K562 (cell line): ENCODE measurements around the gene BLOC1S3. TPM values are rescaled to one million over a fixed set of nuclear protein-coding genes. Genes with fewer than 3 reads are reported as not detected.

Experiments used
- BMI1 ChIP-seq: fragments of 150-350 bp; IDR thresholded peaks from 2 replicates; pipeline ENCODE4 v1.6.1; 2014; ENCODE audit warnings: low read length
- BRCA1 ChIP-seq, 2 experiments: fragments of 450-650 bp in 1 of 2; sonication (generic) in 1 of 2; formaldehyde crosslinking in 1 of 2; IDR thresholded peaks; 2 replicates each; pipeline versions ENCODE4 v1.5.0 to v1.6.1; 2017 to 2020; ENCODE audit warnings: mild to moderate bottlenecking in 1 of 2, missing genetic modification reagents in 1 of 2
- CAMTA2 ChIP-seq: fragments of 250-450 bp; sonication (Bioruptor Pico); conservative IDR thresholded peaks from 2 replicates; pipeline ENCODE4 v1.5.1; 2022
- EP300 ChIP-seq: IDR thresholded peaks from 2 replicates; pipeline ENCODE4 v1.6.1; 2012; ENCODE audit warnings: low read length, improper control_type of control experiment
- FOXA1 ChIP-seq: fragments of 450-650 bp; IDR thresholded peaks from 2 replicates; pipeline ENCODE4 v1.6.1; 2016; ENCODE audit warnings: mild to moderate bottlenecking, borderline replicate concordance
- ILF3 ChIP-seq: fragments of 450-650 bp; IDR thresholded peaks from 2 replicates; pipeline ENCODE4 v1.6.1; 2018; ENCODE audit warnings: antibody characterized with exemption, mild to moderate bottlenecking, moderate library complexity, borderline replicate concordance
- MAFK ChIP-seq: IDR thresholded peaks from 2 replicates; pipeline ENCODE4 v1.6.1; 2011; ENCODE audit warnings: low read length, improper control_type of control experiment
- MEF2A ChIP-seq: IDR thresholded peaks from 2 replicates; pipeline ENCODE4 v1.6.1; 2011; ENCODE audit warnings: low read depth, mild to moderate bottlenecking, low read length, moderate library complexity; ENCODE audit not compliant: control insufficient read depth
- MEF2D ChIP-seq: conservative IDR thresholded peaks from 2 replicates; pipeline ENCODE4 v1.6.1; 2016; ENCODE audit warnings: low read depth, missing genetic modification characterization, missing compliant biosample characterization
- PML ChIP-seq: IDR thresholded peaks from 2 replicates; pipeline ENCODE4 v1.6.1; 2012; ENCODE audit warnings: low read length, inconsistent platforms
- PRPF4 ChIP-seq: fragments of 200-400 bp; formaldehyde crosslinking; IDR thresholded peaks from one replicate; pipeline ENCODE4 v1.6.1; 2017; ENCODE audit warnings: low read length, low read depth, mild to moderate bottlenecking; ENCODE audit not compliant: insufficient read depth, poor library complexity, severe bottlenecking
- SMARCE1 ChIP-seq: fragments of 450-650 bp; IDR thresholded peaks from 2 replicates; pipeline ENCODE4 v1.7.1; 2016; ENCODE audit warnings: mild to moderate bottlenecking
- SREBF1 ChIP-seq: fragments of 150-350 bp; IDR thresholded peaks from 2 replicates; pipeline ENCODE4 v1.6.1; 2014; ENCODE audit warnings: antibody characterized with exemption, low read depth, low read length, borderline replicate concordance
- TCFL5 ChIP-seq: fragments of 250-450 bp; sonication (Bioruptor Pico); conservative IDR thresholded peaks from 2 replicates; pipeline ENCODE4 v1.6.1; 2021; ENCODE audit warnings: mild to moderate bottlenecking, moderate library complexity, matching md5 sums
- TEAD4 ChIP-seq, 2 experiments: sonication (generic) in 1 of 2; formaldehyde crosslinking in 1 of 2; IDR thresholded peaks; 2 replicates each; pipeline versions ENCODE4 v1.6.1 to v1.8.0; 2012 to 2022; ENCODE audit warnings: borderline replicate concordance in 1 of 2, inconsistent platforms in 1 of 2, low read length in 1 of 2, mild to moderate bottlenecking in 1 of 2, missing genetic modification reagents in 1 of 2
- ZNF121 ChIP-seq: sonication (generic); formaldehyde crosslinking; conservative IDR thresholded peaks from 2 replicates; pipeline ENCODE4 v1.8.0; 2022; ENCODE audit warnings: missing genetic modification reagents
- ZNF696 ChIP-seq: fragments of 250-450 bp; sonication (Bioruptor Pico); conservative IDR thresholded peaks from 2 replicates; pipeline ENCODE4 v1.4.0; 2020; ENCODE audit warnings: mild to moderate bottlenecking, moderate library complexity
- polyA plus RNA-seq, 8 experiments: library from polyadenylated mRNA; depleted of rRNA in 4 of 8; stranded (reverse) in 5 of 8; unstranded in 3 of 8; fragments of >200 nt; fragmentation: Nextera tagmentation in 2 of 8; fragmentation: Illumina TruSeq in 1 of 8; extraction: Ambion mirVana in 2 of 8; extraction: Trizol in 1 of 8; gene quantifications; 2 replicates each; pipeline versions ENCODE4 v1.2.1 to v1.2.3, GENCODE V29; 2011 to 2014; ENCODE audit warnings: inconsistent platforms in 1 of 8, missing spikeins in 1 of 8
- total RNA-seq, 7 experiments: library from RNA; depleted of rRNA in 6 of 7; stranded (reverse); fragments of >200 nt in 6 of 7; fragmentation: Illumina TruSeq in 2 of 7; extraction: Trizol in 2 of 7; gene quantifications; 2 replicates each; pipeline versions ENCODE4 v1.2.1 to v1.2.3, GENCODE V29; 2011 to 2021; ENCODE audit warnings: low replicate concordance in 1 of 7
- TF ChIP-seq, protein P1 (sequence below): sonication (generic); formaldehyde crosslinking; IDR thresholded peaks from 2 replicates; pipeline ENCODE4 v1.8.0; 2022; ENCODE audit warnings: missing genetic modification reagents, mild to moderate bottlenecking, borderline replicate concordance
- TF ChIP-seq, protein P2 (sequence below): sonication (generic); IDR thresholded peaks from 2 replicates; pipeline ENCODE4 v1.6.1; 2016
- TF ChIP-seq, protein P3 (sequence below): sonication (generic); formaldehyde crosslinking; IDR thresholded peaks from 2 replicates; pipeline ENCODE4 v1.8.0; 2022; ENCODE audit warnings: mild to moderate bottlenecking, missing genetic modification reagents
- TF ChIP-seq, protein P4 (sequence below): fragments of 450-650 bp; IDR thresholded peaks from 2 replicates; pipeline ENCODE4 v1.6.1; 2017; ENCODE audit warnings: antibody characterized with exemption, mild to moderate bottlenecking

The BLOC1S3 gene
- total and polyA plus RNA-seq, 9 of the 15 experiments (the other 6 are each of a cell fraction or from before 2014, with no cell fraction given) = 3.9 to 20.2 (median 10.4) TPM

DNA sequence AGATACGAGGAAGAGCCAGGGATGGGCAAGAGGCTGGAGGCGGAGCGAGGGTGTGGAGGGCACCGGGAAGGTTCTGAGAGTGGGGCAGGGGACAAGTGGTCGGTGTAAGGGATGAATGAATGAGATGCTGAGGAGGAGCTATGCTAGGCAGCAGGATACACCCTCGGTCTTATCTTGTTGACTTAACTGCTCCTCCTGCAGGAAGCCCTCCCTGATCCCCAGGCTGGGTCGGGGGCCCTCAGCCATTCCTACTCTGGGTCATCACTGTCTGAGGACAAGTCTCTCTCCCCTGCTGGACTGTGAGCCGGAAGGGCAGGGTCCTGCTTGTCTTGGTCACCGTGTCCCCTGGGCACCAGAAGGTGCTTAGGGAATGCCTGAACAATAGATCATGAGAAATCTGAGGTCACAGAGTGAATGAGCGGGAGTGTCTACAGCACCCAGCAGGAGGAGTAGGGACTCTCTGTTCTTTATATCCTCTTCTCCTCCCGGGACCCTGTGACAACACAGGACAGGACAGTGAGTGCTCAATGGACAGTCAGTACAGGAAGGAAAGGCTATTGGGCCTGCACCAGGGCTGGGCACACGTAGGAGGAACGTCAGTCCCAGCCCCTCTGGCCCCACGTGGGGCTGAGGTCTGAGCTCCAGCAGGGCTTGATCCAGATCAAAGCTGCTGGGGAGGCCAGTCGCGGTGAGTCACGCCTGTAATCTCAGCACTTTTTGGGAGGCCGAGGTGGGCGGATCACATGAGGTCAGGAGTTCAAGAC, 24.3 kb upstream of the BLOC1S3 start (continued):
- no peak for TF ChIP-seq BRCA1 (IDR thresholded peaks at IDR 0.05)
- no peak for TF ChIP-seq BRCA1 (CRISPR knock-in tag; IDR thresholded peaks at IDR 0.05)
- TF ChIP-seq ILF3 = no peak
- no peak for TF ChIP-seq FOXA1
- no peak for TF ChIP-seq PRPF4
- TF ChIP-seq SMARCE1 = peak; percentile 87
- no peak for TF ChIP-seq MEF2A
- no peak for TF ChIP-seq SREBF1
- TF ChIP-seq, protein P1, sequence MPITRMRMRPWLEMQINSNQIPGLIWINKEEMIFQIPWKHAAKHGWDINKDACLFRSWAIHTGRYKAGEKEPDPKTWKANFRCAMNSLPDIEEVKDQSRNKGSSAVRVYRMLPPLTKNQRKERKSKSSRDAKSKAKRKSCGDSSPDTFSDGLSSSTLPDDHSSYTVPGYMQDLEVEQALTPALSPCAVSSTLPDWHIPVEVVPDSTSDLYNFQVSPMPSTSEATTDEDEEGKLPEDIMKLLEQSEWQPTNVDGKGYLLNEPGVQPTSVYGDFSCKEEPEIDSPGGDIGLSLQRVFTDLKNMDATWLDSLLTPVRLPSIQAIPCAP (CRISPR knock-in tag) = no peak
- TF ChIP-seq PML = no peak
- TF ChIP-seq EP300 = no peak
- no peak for TF ChIP-seq TCFL5
- TF ChIP-seq BMI1 = no peak
- TF ChIP-seq, protein P2, sequence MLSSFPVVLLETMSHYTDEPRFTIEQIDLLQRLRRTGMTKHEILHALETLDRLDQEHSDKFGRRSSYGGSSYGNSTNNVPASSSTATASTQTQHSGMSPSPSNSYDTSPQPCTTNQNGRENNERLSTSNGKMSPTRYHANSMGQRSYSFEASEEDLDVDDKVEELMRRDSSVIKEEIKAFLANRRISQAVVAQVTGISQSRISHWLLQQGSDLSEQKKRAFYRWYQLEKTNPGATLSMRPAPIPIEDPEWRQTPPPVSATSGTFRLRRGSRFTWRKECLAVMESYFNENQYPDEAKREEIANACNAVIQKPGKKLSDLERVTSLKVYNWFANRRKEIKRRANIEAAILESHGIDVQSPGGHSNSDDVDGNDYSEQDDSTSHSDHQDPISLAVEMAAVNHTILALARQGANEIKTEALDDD = no peak
- no peak for TF ChIP-seq ZNF121
- TF ChIP-seq, protein P3, sequence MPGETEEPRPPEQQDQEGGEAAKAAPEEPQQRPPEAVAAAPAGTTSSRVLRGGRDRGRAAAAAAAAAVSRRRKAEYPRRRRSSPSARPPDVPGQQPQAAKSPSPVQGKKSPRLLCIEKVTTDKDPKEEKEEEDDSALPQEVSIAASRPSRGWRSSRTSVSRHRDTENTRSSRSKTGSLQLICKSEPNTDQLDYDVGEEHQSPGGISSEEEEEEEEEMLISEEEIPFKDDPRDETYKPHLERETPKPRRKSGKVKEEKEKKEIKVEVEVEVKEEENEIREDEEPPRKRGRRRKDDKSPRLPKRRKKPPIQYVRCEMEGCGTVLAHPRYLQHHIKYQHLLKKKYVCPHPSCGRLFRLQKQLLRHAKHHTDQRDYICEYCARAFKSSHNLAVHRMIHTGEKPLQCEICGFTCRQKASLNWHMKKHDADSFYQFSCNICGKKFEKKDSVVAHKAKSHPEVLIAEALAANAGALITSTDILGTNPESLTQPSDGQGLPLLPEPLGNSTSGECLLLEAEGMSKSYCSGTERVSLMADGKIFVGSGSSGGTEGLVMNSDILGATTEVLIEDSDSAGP (CRISPR knock-in tag) = no peak
- TF ChIP-seq CAMTA2 (CRISPR knock-in tag) = no peak
- TF ChIP-seq TEAD4 (IDR thresholded peaks at IDR 0.05; ENCODE audit: low read length) = 0 out of 2 replicates have a peak, but pooled peaks have one; percentile 29
- no peak for TF ChIP-seq TEAD4 (CRISPR knock-in tag; IDR thresholded peaks at IDR 0.05; ENCODE audit: borderline replicate concordance)
- TF ChIP-seq MEF2D = no peak
- no peak for TF ChIP-seq ZNF696
- TF ChIP-seq, protein P4, sequence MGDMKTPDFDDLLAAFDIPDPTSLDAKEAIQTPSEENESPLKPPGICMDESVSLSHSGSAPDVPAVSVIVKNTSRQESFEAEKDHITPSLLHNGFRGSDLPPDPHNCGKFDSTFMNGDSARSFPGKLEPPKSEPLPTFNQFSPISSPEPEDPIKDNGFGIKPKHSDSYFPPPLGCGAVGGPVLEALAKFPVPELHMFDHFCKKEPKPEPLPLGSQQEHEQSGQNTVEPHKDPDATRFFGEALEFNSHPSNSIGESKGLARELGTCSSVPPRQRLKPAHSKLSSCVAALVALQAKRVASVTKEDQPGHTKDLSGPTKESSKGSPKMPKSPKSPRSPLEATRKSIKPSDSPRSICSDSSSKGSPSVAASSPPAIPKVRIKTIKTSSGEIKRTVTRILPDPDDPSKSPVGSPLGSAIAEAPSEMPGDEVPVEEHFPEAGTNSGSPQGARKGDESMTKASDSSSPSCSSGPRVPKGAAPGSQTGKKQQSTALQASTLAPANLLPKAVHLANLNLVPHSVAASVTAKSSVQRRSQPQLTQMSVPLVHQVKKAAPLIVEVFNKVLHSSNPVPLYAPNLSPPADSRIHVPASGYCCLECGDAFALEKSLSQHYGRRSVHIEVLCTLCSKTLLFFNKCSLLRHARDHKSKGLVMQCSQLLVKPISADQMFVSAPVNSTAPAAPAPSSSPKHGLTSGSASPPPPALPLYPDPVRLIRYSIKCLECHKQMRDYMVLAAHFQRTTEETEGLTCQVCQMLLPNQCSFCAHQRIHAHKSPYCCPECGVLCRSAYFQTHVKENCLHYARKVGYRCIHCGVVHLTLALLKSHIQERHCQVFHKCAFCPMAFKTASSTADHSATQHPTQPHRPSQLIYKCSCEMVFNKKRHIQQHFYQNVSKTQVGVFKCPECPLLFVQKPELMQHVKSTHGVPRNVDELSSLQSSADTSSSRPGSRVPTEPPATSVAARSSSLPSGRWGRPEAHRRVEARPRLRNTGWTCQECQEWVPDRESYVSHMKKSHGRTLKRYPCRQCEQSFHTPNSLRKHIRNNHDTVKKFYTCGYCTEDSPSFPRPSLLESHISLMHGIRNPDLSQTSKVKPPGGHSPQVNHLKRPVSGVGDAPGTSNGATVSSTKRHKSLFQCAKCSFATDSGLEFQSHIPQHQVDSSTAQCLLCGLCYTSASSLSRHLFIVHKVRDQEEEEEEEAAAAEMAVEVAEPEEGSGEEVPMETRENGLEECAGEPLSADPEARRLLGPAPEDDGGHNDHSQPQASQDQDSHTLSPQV = no peak
- TF ChIP-seq MAFK = no peak
